T47D (cell line): Measurements from ENCODE around the gene TMA16.
"Not testable (repeated sequence)": the region's sequence is repeated elsewhere in the genome, so short reads cannot be mapped to it uniquely, and the experiment has no call there.

Experiments
- DNase-seq, 2 experiments: peaks; one replicate each; pipeline versions ENCODE4 v3.0.0 to v3.0.0-alpha.2; 2011 to 2012; ENCODE audit warnings: low read depth in 1 of 2, low spot score in 1 of 2
- JUND ChIP-seq: IDR thresholded peaks from 2 replicates; pipeline ENCODE4 v1.6.1; 2012; ENCODE audit warnings: low read depth
- in situ Hi-C: cut with HindIII; loops from 2 replicates; pipeline ENCODE4 v1.10.0; 2016; ENCODE audit warnings: low sequenced_read_pairs, low pct_unique_long_range_greater_than_20kb

The TMA16 gene

GRCh38 chr4:163528653-163529052, 34.2 kb downstream of the TMA16 start:
- TF ChIP-seq JUND = no peak
- in situ Hi-C loops = no loop called here
- no peak for DNase-seq

GRCh38 chr4:163534056-163534455, 39.6 kb downstream of the TMA16 start:
- no peak for TF ChIP-seq JUND
- in situ Hi-C loops = no loop called here
- no peak for DNase-seq

- no peak for DNase-seq
- no peak for TF ChIP-seq JUND
- in situ Hi-C loops = no loop called here
Measured at GRCh38 chr4:163535657-163536056, 41.2 kb downstream of the TMA16 start.

GRCh38 chr4:163536091-163536490, 41.6 kb downstream of the TMA16 start:
- TF ChIP-seq JUND = no peak
- no peak for DNase-seq
- in situ Hi-C loops = no loop called here

DNA sequence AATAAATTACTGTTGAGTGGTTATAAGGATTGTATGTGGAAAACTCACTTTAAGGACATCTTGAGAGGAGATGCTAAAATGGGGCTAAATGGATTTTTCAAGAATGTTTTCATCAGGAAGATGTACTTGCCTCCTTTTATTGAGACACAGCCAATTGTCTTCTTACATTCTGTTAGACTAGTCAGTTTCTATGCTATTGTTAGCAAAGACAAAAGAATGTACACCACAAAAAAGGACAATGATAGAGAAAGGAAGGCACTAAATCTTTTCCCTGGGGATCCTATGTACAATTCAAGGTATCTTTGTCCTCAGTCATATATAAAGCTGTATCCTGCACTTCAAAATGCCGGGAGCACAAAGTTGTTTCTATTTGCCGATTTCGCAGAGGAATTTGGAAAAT, 42.6 kb downstream of the TMA16 start:
- in situ Hi-C loops = no loop called here
- no peak for TF ChIP-seq JUND
- DNase-seq = no peak

- in situ Hi-C loops, DNase-seq: not testable (repeated sequence)
Measured at GRCh38 chr4:163538820-163539219, 44.3 kb downstream of the TMA16 start.

DNA sequence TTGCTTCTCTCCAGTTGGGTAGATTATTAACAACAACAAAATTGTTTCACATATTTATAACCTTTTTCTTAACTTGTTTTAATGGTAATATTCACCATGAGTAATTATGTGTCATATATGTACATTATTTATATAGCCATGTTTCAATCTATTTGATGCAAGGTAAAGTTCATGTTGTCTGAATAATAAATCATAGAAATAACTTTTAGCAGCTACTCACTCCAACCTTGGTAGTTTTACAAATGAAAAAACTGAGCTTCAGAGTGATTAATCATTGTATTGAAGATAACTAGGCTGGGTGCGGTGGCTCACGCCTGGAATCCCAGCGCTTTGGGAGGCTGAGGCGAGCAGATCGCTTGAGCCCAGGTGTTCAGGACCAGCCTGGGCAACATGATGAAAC, 46.0 kb downstream of the TMA16 start:
- in situ Hi-C loops = no loop called here
- no peak for DNase-seq
- no peak for TF ChIP-seq JUND

DNA sequence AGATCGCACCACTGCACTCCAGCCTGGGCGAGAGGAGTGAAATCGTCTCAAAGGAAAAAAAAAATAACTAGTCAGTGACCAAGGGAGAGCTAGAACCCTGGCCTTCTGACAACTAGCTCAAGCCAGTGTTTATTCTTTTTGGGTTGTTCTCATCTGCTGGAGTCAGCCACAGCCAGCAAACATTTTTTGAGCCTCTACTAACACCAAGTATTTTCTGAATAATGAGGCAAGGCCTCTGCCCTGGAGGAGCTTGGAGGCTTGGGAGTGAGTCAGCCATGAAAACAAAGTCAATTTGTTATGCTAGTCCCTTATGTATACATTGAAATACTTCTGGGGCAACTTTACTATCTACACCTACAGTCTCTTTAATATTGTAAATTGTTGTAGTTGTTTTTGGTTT, 46.5 kb downstream of the TMA16 start:
- in situ Hi-C loops = no loop called here

GRCh38 chr4:163542275-163542674, 47.8 kb downstream of the TMA16 start:
- no peak for TF ChIP-seq JUND
- no peak for DNase-seq
- in situ Hi-C loops = no loop called here

More for the DNA sequence above, 46.5 kb downstream of the TMA16 start:
- DNase-seq = peak in 1 of 2 experiments; percentile 15
- TF ChIP-seq JUND = no peak

- peak in 1 of 2 experiments; percentile 48 for DNase-seq
- no peak for TF ChIP-seq JUND
- in situ Hi-C loops = no loop called here
Measured at GRCh38 chr4:163544407-163545038, 50.0 kb downstream of the TMA16 start.

DNA sequence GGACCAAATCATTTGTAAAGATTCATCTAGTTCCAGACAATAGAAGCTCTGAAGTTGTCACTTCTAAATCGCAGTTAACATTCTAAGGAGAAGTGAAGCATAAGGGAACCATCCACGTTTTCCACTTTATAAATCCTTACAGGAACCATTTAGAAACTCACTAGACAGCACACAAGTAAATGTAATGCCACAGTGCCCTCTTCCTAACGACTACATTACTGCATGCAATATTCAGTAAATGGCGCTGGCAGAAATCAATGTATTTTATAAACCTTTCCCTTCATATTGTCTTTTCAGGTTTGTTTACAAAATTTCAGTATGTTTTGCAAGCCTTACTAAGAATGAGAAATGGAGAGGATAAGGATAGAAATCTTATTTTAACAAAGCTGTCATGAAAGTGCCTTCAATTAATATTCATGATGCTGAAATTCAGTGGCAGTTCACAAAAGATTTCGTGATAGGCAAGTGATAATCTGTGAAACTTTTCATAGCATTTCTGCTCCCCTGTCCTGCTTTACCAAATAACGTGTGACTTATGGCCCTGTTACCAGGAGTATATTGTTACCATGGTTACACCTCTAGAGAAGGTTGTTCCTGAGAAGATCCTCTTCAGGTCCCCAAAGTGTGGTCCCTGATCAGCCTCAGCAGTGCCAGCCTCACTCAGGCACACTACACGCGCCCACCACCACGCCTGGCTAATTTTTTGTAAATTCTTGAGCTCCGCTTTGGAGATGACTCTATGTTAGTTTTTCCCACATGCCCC, 54.2 kb downstream of the TMA16 start:
- peak; percentile 21 to 64 for DNase-seq
- no peak for TF ChIP-seq JUND
- in situ Hi-C loops = no loop called here

- no peak for DNase-seq
- in situ Hi-C loops = no loop called here
- TF ChIP-seq JUND = no peak
Measured at GRCh38 chr4:163550869-163551267, 56.4 kb downstream of the TMA16 start.

GRCh38 chr4:163553146-163553545, 58.7 kb downstream of the TMA16 start:
- TF ChIP-seq JUND = no peak
- no peak for DNase-seq
- in situ Hi-C loops = no loop called here
